ENCODE measurements around the gene TAS1R3.

GRCh38 chr1:1347026-1347595 is 16.0 kb downstream of the TAS1R3 start:
- no peak for TF ChIP-seq CTCF (conservative IDR thresholded peaks at IDR 0.05; ENCODE audit: low read depth in 2 of 2)
- TF ChIP-seq EZH2 (IDR thresholded peaks at IDR 0.05; ENCODE audit: low read depth, unreplicated experiment), result no peak
- TF ChIP-seq CREB1 (CRISPR knock-in tag; IDR thresholded peaks at IDR 0.05; ENCODE audit: low read depth), result no peak
- TF ChIP-seq REST (IDR thresholded peaks at IDR 0.05; ENCODE audit: unreplicated experiment), result no peak
- TF ChIP-seq POLR2AphosphoS5 (IDR thresholded peaks at IDR 0.05; ENCODE audit: low read depth), result no peak
- no peak for TF ChIP-seq JUNB (IDR thresholded peaks at IDR 0.05; ENCODE audit: unreplicated experiment)
- no peak for TF ChIP-seq EZH2phosphoT487 (IDR thresholded peaks at IDR 0.05; ENCODE audit: unreplicated experiment)
- no peak for TF ChIP-seq ZNF331 (CRISPR knock-in tag; IDR thresholded peaks at IDR 0.05; ENCODE audit: low read depth)
